Vagina (tissue), 2 donors: ENCODE measurements around the gene HSFX3. TPM values are rescaled to one million over a fixed set of nuclear protein-coding genes. Genes with fewer than 3 reads are reported as not detected.
"Not testable (repeated sequence)": the region's sequence is repeated elsewhere in the genome, so short reads cannot be mapped to it uniquely, and the experiment has no call there.

Experiments used
- DNase-seq, 2 donors: peaks; one replicate each; pipeline ENCODE4 v3.0.0-alpha.2; 2017; ENCODE audit errors: extremely low spot score in 2 of 2
- H3K27ac ChIP-seq: fragments of 200-600 bp; sonication (generic); one replicate; pipeline ENCODE4 v1.5.1; 2019
- H3K27me3 ChIP-seq: fragments of 200-600 bp; sonication (generic); one replicate; pipeline ENCODE4 v1.5.1; 2019
- H3K36me3 ChIP-seq, 2 donors: fragments of 200-600 bp; sonication (generic); one replicate each; pipeline ENCODE4 v1.5.1; 2017 to 2019
- H3K4me1 ChIP-seq: fragments of 200-600 bp; sonication (generic); one replicate; pipeline ENCODE4 v1.5.1; 2019
- H3K4me3 ChIP-seq, 2 donors: fragments of 200-600 bp; sonication (generic); 1 replicate in 1 of 2; 2 replicates in 1 of 2; pipeline ENCODE4 v1.5.1; 2016 to 2019
- H3K9me3 ChIP-seq: fragments of 200-600 bp; sonication (generic); one replicate; pipeline ENCODE4 v1.5.1; 2019
- POLR2A ChIP-seq, 2 donors: fragments of 450-650 bp; IDR thresholded peaks; one replicate each; pipeline ENCODE4 v1.6.1; 2017; ENCODE audit warnings: antibody characterized with exemption in 2 of 2, mild to moderate bottlenecking in 2 of 2, moderate library complexity in 2 of 2
- POLR2AphosphoS5 ChIP-seq, 2 donors: sonication (generic); formaldehyde crosslinking; IDR thresholded peaks; one replicate each; pipeline ENCODE4 v1.9.0; 2017; ENCODE audit warnings: antibody characterized with exemption in 2 of 2, mild to moderate bottlenecking in 2 of 2, low read depth in 1 of 2; ENCODE audit not compliant: insufficient read depth in 1 of 2
- intact Hi-C: fragments of 100-400 bp; cut with DNase I; formaldehyde crosslinking; loops from one replicate; pipeline ENCODE4 v1.15.1; 2023
- total RNA-seq: library from RNA; depleted of rRNA; stranded (reverse); fragments of >200 nt; gene quantifications from one replicate; pipeline ENCODE4 v1.2.3, GENCODE V29; 2016
- TF ChIP-seq, protein P1 (sequence below), 3 experiments: fragments of 450-650 bp in 2 of 3; fragments of 200-600 bp in 1 of 3; sonication (generic) in 1 of 3; IDR thresholded peaks; one replicate each; pipeline ENCODE4 v1.5.1; 2017 to 2019; ENCODE audit warnings: antibody characterized with exemption in 3 of 3, mild to moderate bottlenecking in 2 of 3, moderate library complexity in 2 of 3

Gene HSFX3, protein sequence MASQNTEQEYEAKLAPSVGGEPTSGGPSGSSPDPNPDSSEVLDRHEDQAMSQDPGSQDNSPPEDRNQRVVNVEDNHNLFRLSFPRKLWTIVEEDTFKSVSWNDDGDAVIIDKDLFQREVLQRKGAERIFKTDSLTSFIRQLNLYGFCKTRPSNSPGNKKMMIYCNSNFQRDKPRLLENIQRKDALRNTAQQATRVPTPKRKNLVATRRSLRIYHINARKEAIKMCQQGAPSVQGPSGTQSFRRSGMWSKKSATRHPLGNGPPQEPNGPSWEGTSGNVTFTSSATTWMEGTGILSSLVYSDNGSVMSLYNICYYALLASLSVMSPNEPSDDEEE
- not detected for total RNA-seq

- intact Hi-C loops: not testable (repeated sequence)
Observed at GRCh38 chrX:149549701-149550100, at the start of gene HSFX3. Gene HSFX3 (minus strand): TSS chrX:149549924. CDS start chrX:149549852, 72 bp downstream.

DNA sequence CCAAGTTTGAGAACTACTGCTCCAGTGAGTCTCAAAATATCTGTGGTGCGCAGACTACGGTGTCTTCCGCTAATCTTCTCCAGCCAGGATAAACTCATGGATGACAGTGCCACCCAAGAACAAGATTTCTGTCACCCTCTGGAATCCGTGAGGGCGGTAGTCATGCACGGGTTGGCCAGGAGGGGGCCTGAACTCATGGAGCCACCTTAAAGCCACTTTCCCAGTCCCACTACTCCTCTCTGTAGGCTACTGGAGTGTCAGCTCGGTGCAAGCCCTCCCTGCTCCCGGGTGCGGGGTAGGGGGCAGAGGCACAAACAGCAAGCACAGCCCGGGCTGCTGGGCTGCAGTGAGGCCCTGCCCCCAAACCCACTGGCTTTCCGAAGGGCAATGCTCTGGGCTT lies 48.9 kb upstream of the HSFX3 start:
- DNase-seq, H3K4me3 ChIP-seq, intact Hi-C loops: not testable (repeated sequence)

More at GRCh38 chrX:149549701-149550100, at the start of gene HSFX3:
- H3K4me3 ChIP-seq, H3K27me3 ChIP-seq, H3K27ac ChIP-seq, DNase-seq, H3K4me1 ChIP-seq, H3K9me3 ChIP-seq, H3K36me3 ChIP-seq: not testable (repeated sequence)

DNA sequence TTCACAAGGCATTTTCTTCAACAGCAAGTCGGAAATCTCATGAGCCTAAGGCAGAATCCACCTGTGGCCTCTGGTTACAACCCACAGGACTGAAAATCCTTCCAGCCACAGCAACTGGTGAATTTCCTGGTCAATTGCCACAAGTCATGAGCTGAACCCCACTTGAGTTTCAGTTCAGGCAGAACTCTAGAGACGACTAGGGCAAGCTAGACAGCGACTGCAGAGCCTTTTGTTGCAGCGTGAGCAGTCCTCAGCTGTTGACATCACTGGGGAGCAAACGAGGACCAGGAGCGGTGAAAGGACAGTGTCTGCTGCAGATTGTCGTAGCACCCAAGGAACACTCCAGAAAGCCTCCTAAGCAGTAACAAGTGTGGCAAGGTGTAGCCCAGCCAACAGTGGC lies 46.2 kb upstream of the HSFX3 start:
- H3K4me1 ChIP-seq, H3K27ac ChIP-seq, intact Hi-C loops, H3K27me3 ChIP-seq, H3K36me3 ChIP-seq, DNase-seq, H3K9me3 ChIP-seq, H3K4me3 ChIP-seq: not testable (repeated sequence)

More for the DNA sequence above, 48.9 kb upstream of the HSFX3 start:
- H3K27ac ChIP-seq, H3K27me3 ChIP-seq, H3K9me3 ChIP-seq, H3K36me3 ChIP-seq, H3K4me1 ChIP-seq: not testable (repeated sequence)

- H3K27ac ChIP-seq, H3K4me3 ChIP-seq, DNase-seq, H3K4me1 ChIP-seq, H3K9me3 ChIP-seq, intact Hi-C loops, H3K27me3 ChIP-seq, H3K36me3 ChIP-seq: not testable (repeated sequence)
Observed at GRCh38 chrX:149595214-149595613, 45.5 kb upstream of the HSFX3 start, which contains the start of gene HSFX2. Gene HSFX2 (minus strand): TSS chrX:149595314. CDS start chrX:149594700, 614 bp downstream.

GRCh38 chrX:149590993-149591392 lies 41.3 kb upstream of the HSFX3 start:
- intact Hi-C loops, H3K9me3 ChIP-seq, DNase-seq, H3K27ac ChIP-seq, H3K36me3 ChIP-seq, H3K4me3 ChIP-seq, H3K4me1 ChIP-seq, H3K27me3 ChIP-seq: not testable (repeated sequence)

DNA sequence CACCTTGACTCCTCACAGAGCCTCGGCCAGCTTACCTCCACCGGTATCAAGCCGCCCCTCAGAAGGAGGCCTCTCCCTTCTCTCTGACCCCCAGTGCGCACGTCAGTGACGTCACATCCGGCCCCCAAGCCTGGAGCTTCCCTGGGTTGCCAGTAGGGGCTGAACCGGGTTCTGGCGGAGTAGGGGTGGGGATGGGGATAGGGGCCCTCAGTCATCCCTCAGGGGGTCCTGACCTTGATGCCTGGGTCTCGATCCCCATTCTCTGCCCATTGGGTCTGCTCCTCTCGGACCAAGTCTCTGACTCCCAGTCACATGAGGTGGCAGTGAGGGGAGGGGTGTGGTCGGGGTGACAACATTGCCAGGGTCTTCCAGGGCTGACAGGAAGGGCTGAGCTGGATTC lies 37.6 kb upstream of the HSFX3 start, which contains the start of gene MAGEA9B:
TSS of gene MAGEA9B (minus strand) at position 101 of the 400 bp plus-strand sequence. CDS start 4,280 bp downstream, outside the sequence.
- H3K4me3 ChIP-seq, H3K27me3 ChIP-seq, H3K27ac ChIP-seq, H3K4me1 ChIP-seq, DNase-seq, H3K36me3 ChIP-seq, H3K9me3 ChIP-seq, intact Hi-C loops: not testable (repeated sequence)

DNA sequence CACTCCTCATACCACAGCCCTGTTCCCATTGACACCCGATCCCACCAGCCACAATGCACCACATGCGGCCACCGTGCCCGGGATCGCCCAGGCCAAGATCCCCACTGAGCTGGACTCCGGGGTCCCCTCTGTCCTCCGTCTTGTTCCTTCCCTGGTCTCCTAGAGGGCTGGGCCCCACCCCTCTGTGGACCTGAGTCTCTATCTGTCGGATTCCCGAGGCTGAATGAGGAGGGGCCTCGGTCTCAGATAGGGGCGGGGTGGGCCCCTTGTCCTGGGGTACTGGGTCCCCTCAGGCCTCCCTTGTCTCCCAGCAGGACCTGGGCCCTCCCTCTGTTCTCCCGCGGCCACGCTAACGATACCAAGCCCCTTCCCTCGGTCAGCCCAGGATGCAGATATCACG lies 35.9 kb upstream of the HSFX3 start:
- H3K9me3 ChIP-seq, intact Hi-C loops, H3K36me3 ChIP-seq, H3K27me3 ChIP-seq, H3K27ac ChIP-seq, DNase-seq, H3K4me1 ChIP-seq, H3K4me3 ChIP-seq: not testable (repeated sequence)

GRCh38 chrX:149573456-149573855 lies 23.7 kb upstream of the HSFX3 start:
- H3K36me3 ChIP-seq, H3K27me3 ChIP-seq, intact Hi-C loops, H3K4me1 ChIP-seq, H3K9me3 ChIP-seq, DNase-seq, H3K27ac ChIP-seq, H3K4me3 ChIP-seq: not testable (repeated sequence)

DNA sequence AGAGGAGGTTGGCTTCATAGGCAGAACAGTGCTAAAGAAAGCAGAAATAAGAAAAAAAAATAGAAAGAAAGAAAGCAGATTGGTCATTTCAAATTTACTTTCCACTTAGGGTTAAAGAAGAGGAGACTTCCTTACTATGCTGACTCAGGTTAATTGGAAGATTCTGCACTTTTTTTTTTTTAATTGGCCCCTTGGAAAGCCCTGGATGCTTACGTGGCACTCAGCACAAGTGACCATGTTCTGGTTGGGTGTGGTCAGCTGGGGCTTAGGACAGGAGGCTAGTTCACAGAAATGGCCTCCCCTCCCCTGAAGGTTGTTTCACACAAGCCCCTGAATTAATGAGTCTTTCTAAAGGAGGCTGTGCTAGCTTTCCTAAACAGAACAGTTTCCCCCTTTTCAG lies 23.0 kb upstream of the HSFX3 start:
- H3K4me3 ChIP-seq: no peak overlapping the region
- intact Hi-C loops: no loop called here
- TF ChIP-seq POLR2A (IDR thresholded peaks at IDR 0.05) (no peak), POLR2AphosphoS5 (IDR thresholded peaks at IDR 0.05; ENCODE audit: insufficient read depth in 1 of 2, low read depth in 1 of 2) (no peak)
- TF ChIP-seq, protein P1, sequence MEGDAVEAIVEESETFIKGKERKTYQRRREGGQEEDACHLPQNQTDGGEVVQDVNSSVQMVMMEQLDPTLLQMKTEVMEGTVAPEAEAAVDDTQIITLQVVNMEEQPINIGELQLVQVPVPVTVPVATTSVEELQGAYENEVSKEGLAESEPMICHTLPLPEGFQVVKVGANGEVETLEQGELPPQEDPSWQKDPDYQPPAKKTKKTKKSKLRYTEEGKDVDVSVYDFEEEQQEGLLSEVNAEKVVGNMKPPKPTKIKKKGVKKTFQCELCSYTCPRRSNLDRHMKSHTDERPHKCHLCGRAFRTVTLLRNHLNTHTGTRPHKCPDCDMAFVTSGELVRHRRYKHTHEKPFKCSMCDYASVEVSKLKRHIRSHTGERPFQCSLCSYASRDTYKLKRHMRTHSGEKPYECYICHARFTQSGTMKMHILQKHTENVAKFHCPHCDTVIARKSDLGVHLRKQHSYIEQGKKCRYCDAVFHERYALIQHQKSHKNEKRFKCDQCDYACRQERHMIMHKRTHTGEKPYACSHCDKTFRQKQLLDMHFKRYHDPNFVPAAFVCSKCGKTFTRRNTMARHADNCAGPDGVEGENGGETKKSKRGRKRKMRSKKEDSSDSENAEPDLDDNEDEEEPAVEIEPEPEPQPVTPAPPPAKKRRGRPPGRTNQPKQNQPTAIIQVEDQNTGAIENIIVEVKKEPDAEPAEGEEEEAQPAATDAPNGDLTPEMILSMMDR (IDR thresholded peaks at IDR 0.05): no peak

More for the DNA sequence above, 23.0 kb upstream of the HSFX3 start:
- Histone ChIP-seq H3K27ac (no peak overlapping the region), H3K9me3 (no peaks in the 10 kb centered on the region), H3K36me3 (no peaks in the 10 kb centered on the region), H3K4me1 (no peaks in the 10 kb centered on the region), H3K27me3 (no peaks in the 10 kb centered on the region)
- no peak for DNase-seq
